ENCODE data around the gene MGAT4A. TPM values are rescaled to one million over a fixed set of nuclear protein-coding genes. Genes with fewer than 3 reads are reported as not detected.

MGAT4A gene
- total and polyA plus RNA-seq, 9 of the 15 experiments (the other 6 are each of a cell fraction or from before 2014, with no cell fraction given): 0.03 to 0.53 (median 0.18) TPM; not detected in 2

DNA sequence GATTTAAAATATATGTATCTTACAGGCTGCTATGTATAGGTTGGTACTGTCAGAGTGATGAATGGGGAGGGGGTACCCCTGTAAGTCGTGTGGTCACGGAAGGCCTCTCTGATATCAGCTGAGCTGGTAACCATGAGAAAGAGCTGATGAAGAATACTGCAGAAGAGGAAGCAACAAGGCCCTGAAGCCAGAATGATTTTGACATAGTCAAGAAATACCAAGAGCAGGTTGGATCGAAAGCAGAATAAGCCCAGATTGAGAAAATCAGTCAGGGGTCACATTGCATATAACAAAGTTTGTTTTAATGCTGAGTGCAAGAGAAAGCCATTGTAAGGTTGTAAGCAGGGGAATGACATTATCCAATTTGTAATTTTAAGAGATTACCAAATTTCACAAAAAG lies 65.3 kb downstream of the MGAT4A start (continued):
- TF ChIP-seq ARHGAP35 (IDR thresholded peaks at IDR 0.05; ENCODE audit: partially characterized antibody) (no peak), CSDE1 (IDR thresholded peaks at IDR 0.05) (no peak), KLF13 (tag; IDR thresholded peaks at IDR 0.05; ENCODE audit: borderline replicate concordance, low read depth) (no peak), HMGN3 (IDR thresholded peaks at IDR 0.05; ENCODE audit: borderline replicate concordance, extremely low read depth, insufficient read length, low read depth, low read length) (no peak), EHMT2 (IDR thresholded peaks at IDR 0.05) (no peak), GATAD2A (IDR thresholded peaks at IDR 0.05) (no peak), ZNF644 (tag; IDR thresholded peaks at IDR 0.05; ENCODE audit: low read depth) (no peak), NUFIP1 (IDR thresholded peaks at IDR 0.05; ENCODE audit: partially characterized antibody) (no peak), TAF7 (tag; IDR thresholded peaks at IDR 0.05) (no peak)
- TF ChIP-seq, protein P1, sequence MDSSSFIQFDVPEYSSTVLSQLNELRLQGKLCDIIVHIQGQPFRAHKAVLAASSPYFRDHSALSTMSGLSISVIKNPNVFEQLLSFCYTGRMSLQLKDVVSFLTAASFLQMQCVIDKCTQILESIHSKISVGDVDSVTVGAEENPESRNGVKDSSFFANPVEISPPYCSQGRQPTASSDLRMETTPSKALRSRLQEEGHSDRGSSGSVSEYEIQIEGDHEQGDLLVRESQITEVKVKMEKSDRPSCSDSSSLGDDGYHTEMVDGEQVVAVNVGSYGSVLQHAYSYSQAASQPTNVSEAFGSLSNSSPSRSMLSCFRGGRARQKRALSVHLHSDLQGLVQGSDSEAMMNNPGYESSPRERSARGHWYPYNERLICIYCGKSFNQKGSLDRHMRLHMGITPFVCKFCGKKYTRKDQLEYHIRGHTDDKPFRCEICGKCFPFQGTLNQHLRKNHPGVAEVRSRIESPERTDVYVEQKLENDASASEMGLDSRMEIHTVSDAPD (CRISPR knock-in tag; IDR thresholded peaks at IDR 0.05): no peak
- TF ChIP-seq, protein P2, sequence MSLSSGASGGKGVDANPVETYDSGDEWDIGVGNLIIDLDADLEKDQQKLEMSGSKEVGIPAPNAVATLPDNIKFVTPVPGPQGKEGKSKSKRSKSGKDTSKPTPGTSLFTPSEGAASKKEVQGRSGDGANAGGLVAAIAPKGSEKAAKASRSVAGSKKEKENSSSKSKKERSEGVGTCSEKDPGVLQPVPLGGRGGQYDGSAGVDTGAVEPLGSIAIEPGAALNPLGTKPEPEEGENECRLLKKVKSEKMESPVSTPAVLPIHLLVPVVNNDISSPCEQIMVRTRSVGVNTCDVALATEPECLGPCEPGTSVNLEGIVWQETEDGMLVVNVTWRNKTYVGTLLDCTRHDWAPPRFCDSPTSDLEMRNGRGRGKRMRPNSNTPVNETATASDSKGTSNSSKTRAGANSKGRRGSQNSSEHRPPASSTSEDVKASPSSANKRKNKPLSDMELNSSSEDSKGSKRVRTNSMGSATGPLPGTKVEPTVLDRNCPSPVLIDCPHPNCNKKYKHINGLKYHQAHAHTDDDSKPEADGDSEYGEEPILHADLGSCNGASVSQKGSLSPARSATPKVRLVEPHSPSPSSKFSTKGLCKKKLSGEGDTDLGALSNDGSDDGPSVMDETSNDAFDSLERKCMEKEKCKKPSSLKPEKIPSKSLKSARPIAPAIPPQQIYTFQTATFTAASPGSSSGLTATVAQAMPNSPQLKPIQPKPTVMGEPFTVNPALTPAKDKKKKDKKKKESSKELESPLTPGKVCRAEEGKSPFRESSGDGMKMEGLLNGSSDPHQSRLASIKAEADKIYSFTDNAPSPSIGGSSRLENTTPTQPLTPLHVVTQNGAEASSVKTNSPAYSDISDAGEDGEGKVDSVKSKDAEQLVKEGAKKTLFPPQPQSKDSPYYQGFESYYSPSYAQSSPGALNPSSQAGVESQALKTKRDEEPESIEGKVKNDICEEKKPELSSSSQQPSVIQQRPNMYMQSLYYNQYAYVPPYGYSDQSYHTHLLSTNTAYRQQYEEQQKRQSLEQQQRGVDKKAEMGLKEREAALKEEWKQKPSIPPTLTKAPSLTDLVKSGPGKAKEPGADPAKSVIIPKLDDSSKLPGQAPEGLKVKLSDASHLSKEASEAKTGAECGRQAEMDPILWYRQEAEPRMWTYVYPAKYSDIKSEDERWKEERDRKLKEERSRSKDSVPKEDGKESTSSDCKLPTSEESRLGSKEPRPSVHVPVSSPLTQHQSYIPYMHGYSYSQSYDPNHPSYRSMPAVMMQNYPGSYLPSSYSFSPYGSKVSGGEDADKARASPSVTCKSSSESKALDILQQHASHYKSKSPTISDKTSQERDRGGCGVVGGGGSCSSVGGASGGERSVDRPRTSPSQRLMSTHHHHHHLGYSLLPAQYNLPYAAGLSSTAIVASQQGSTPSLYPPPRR (CRISPR knock-in tag; IDR thresholded peaks at IDR 0.05; ENCODE audit: borderline replicate concordance): no peak

Data from K562 (cell line).